Renal cortical epithelial cell (primary cell): Measurements from ENCODE around the gene BCHE. TPM values are rescaled to one million over a fixed set of nuclear protein-coding genes. Genes with fewer than 3 reads are reported as not detected.

ENCODE experiments used
- DNase-seq: peaks from one replicate; pipeline ENCODE4 v3.0.0-alpha.2; 2011; ENCODE audit warnings: low read depth
- total RNA-seq: library from RNA; depleted of rRNA; stranded (reverse); fragments of >200 nt; gene quantifications from 2 replicates; pipeline ENCODE4 v1.2.3, GENCODE V29; 2014

BCHE gene
- total RNA-seq, 1 donor from 2014 or later = 1.9 TPM

- peak; percentile 80 for DNase-seq
Observed at GRCh38 chr3:165749821-165750220, 87.4 kb downstream of the BCHE start.

DNA sequence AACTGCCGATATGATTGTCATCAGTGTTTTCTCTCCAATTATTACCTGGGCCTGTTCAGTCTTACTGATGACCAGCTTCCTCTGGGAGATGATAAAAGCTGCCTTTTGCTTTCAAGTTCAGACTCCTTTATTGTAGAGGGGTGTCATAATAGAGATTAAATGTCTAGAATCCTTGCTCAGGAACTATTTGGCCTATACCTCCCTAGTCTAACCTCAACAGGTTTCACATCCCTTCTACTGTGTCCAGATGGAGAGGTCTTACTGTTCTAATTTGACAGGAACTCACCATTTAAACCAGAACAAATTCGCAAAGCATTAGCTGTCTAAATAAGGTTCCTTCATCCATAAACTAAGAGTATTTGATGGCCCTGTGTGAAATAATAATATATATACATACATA is 88.0 kb downstream of the BCHE start:
- DNase-seq = no peak

DNA sequence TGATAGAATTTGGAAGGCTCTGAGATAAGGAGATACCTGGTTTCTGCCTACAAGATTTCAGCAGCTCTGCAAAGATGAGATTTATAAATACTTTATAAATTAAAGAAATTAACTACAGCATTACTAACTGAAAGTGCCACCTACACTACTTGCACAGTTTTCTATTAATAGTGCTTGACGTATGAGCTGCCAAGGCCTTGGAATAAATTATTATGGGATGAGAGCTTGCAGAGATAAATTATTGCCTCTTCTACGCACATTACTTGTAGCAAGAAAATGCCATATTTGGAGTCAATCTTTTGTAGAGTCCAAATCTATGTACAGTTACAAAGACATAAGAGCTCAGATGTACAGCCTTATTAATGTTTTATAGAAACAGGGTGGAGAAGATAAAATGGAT is 89.1 kb downstream of the BCHE start:
- no peak for DNase-seq

- DNase-seq = no peak
Observed at GRCh38 chr3:165746874-165747273, 90.3 kb downstream of the BCHE start.

DNA sequence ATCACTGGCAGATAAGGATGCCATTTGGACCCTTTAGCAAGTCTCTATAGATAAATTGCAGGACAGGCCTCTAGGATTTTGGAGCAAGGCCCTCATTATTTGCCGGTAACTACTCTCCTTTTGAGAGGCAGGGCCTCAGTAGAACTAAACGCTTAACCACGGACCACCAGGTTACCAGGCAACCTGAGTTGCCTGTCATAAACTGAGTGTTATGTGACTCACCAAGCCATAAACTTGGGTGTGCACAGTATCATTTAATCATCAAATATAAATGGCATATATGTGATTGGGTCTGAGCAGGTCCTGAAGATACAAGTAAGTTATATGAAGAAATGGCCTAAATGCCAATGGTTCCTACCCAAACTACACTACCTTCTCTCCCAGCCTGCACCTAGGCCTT is 93.2 kb downstream of the BCHE start:
- DNase-seq = peak; percentile 62

DNA sequence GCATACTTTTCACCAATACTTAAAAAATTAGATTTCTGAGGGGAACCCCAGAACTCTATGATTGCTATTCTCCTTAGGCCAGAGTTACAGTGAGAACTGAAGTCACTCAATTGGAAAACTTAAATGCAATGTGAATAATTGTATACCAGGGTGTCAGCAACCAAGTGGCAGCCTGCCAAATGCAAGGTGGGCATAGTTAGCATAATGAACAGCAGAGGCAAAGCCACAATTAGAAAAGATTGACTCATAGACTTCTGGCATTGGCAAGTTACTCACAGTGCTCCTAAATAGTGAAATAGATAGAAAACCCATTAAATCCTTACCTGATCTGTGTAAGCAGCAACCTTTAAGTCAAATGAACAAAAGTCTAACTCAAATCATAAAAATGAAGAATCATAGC is 94.9 kb downstream of the BCHE start:
- DNase-seq = peak; percentile 97

DNA sequence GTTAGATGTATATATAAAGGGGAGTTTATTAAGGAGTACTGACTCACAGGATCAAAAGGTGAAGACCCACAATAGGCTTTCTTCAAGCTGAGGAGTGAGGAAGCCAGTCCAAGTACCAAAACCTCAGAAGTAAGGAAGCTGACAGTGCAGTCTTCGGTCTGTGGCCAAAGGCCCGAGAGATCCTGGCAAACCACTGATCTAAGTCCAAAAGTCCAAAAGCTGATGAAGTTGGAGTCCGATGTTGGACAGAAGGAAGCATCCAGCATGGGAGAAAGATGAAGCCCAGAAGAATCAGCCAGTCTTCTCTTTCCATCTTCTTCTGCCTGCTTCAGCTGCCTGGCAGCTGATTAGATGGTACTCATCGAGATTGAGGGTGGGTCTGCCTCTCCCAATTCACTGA is 107.5 kb downstream of the BCHE start:
- no peak for DNase-seq

DNA sequence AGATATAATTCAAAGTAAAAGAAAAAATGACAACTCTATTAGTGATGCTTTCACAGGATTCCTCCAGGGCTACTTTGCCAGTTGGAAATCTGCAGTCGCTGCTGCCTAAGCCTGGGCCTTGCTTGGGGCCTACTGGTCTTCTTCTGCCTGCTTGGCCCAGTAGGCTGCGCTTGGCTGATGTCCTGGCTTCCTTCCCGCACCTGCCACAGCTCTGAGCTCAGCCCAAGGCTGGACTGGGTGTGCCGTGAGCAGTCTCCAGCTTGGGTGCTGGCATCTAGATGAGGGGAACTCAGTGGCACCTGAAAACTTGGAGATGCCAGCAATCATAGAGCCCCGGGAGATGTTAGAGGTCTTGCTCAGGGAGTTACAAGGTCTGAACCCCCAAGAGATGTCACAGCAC is 108.3 kb downstream of the BCHE start:
- DNase-seq = no peak

DNA sequence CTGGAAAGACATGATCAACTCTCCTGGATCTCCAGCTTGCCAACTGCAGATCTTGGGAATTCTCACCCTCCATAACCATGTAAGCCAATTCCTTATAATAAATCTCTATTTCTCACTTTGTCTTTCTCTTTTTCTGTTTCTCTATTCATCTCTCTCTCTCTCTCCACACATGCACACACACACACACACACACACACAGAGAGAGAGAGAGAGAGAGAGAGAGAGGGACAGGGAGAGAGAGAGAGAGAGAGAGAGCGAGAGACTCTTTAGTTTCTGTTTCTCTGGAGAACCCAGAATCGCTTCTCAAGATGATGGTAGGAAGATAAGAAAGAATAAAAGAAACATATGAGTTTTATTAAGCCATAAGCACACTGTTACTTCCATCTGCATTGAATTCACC is 111.9 kb downstream of the BCHE start:
- no peak for DNase-seq
